HCT116 (cell line): ENCODE measurements around the gene PDCL3. TPM values are rescaled to one million over a fixed set of nuclear protein-coding genes. Genes with fewer than 3 reads are reported as not detected.

Source experiments
- ATAC-seq: fragments of 200-7000 bp; cut with Tn5 transposase; 2 replicates; pipeline ENCODE4 v1.9.1; 2020; ENCODE audit warnings: mild to moderate bottlenecking, moderate library complexity
- BruUV-seq: library from RNA; stranded (reverse); fragments of 400-500 nt; replicated peaks from 2 replicates; lab custom pipeline; 2021; lab: Mats Ljungman, UMichigan
- CTCF ChIA-PET: fragments of 300-600 bp; sonication (Branson Sonifier 250); formaldehyde crosslinking; loops from one replicate; lab custom pipeline; 2021; ENCODE audit warnings: antibody characterized with exemption; lab: Charles Lee
- POLR2A ChIA-PET: fragments of 300-600, 350-600 bp; sonication (Branson Sonifier 250); formaldehyde crosslinking; loops from one replicate; lab custom pipeline; 2021; ENCODE audit warnings: antibody characterized with exemption; lab: Charles Lee
- RAD21 ChIA-PET, 2 experiments: fragments of 300-600 bp; sonication (Branson Sonifier 250); formaldehyde crosslinking; loops; one replicate each; lab custom pipeline; 2023; ENCODE audit warnings: low total read pairs in 2 of 2; ENCODE audit not compliant: uncharacterized antibody in 2 of 2, unreplicated experiment in 2 of 2, low non-redundant PET in 1 of 2; lab: Charles Lee
- DNase-seq: peaks from one replicate; pipeline ENCODE4 v3.0.0-alpha.2; 2010; ENCODE audit warnings: low read depth, low spot score
- H2AFZ ChIP-seq: fragments of 200-600 bp; shearing (Covaris generic), sonication (generic); 2 replicates; pipeline ENCODE4 v1.6.1; 2017; ENCODE audit warnings: low read depth, mixed run types, mixed read lengths, antibody characterized with exemption, low read length; ENCODE audit not compliant: poor library complexity, severe bottlenecking
- H3K27ac ChIP-seq: 2 replicates; pipeline ENCODE4 v1.5.1; 2012; ENCODE audit warnings: low read depth, low read length
- H3K27me3 ChIP-seq: fragments of 200-600 bp; sonication (generic); 2 replicates; pipeline ENCODE4 v1.6.1; 2016; ENCODE audit warnings: mixed run types, low read length, mixed read lengths; ENCODE audit not compliant: insufficient read depth
- H3K36me3 ChIP-seq, 2 experiments: fragments of 200-500 bp in 1 of 2; fragments of 200-600 bp in 1 of 2; sonication (Bioruptor generic) in 1 of 2; sonication (generic) in 1 of 2; 2 replicates each; pipeline versions ENCODE4 v1.5.1 to v1.6.1; 2014 to 2016; ENCODE audit warnings: low read length in 2 of 2, inconsistent platforms in 1 of 2, mixed read lengths in 1 of 2, mixed run types in 1 of 2; ENCODE audit not compliant: insufficient read depth in 2 of 2, control insufficient read depth in 1 of 2
- H3K4me1 ChIP-seq, 2 experiments: fragments of 200-600 bp in 1 of 2; sonication (generic) in 1 of 2; 2 replicates each; pipeline versions ENCODE4 v1.5.1 to v1.6.1; 2012 to 2017; ENCODE audit warnings: low read length in 2 of 2, inconsistent platforms in 1 of 2, mild to moderate bottlenecking in 1 of 2, mixed read lengths in 1 of 2, mixed run types in 1 of 2, moderate library complexity in 1 of 2; ENCODE audit not compliant: insufficient read depth in 2 of 2, control insufficient read depth in 1 of 2
- H3K4me2 ChIP-seq: fragments of 200-600 bp; sonication (generic); 2 replicates; pipeline ENCODE4 v1.6.1; 2017; ENCODE audit warnings: mixed run types, low read length, mixed read lengths
- H3K4me3 ChIP-seq, 2 experiments: fragments of 200-600 bp in 1 of 2; sonication (generic) in 1 of 2; replicated peaks in 1 of 2; 2 replicates each; pipeline ENCODE4 v1.5.1; 2011 to 2016; ENCODE audit warnings: low read length in 2 of 2, control low read depth in 1 of 2, low read depth in 1 of 2, mild to moderate bottlenecking in 1 of 2, mixed read lengths in 1 of 2, mixed run types in 1 of 2
- H3K79me2 ChIP-seq: fragments of 200-600 bp; sonication (generic); 2 replicates; pipeline ENCODE4 v1.6.1; 2017; ENCODE audit warnings: mild to moderate bottlenecking, mixed run types, low read length, moderate library complexity, mixed read lengths; ENCODE audit not compliant: insufficient read depth
- H3K9ac ChIP-seq: fragments of 200-600 bp; sonication (generic); 2 replicates; pipeline ENCODE4 v1.6.1; 2016; ENCODE audit warnings: low read length, mixed read lengths
- H3K9me2 ChIP-seq: fragments of 200-600 bp; sonication (generic), shearing (Covaris generic); 2 replicates; pipeline ENCODE4 v1.6.1; 2017; ENCODE audit warnings: mixed run types, mild to moderate bottlenecking, moderate library complexity; ENCODE audit not compliant: insufficient read depth
- H3K9me3 ChIP-seq, 2 experiments: fragments of 200-500 bp in 1 of 2; fragments of 200-600 bp in 1 of 2; sonication (Bioruptor generic) in 1 of 2; sonication (generic) in 1 of 2; 2 replicates each; pipeline ENCODE4 v1.6.1; 2014 to 2017; ENCODE audit warnings: low read length in 2 of 2, mixed read lengths in 2 of 2, inconsistent platforms in 1 of 2, low read depth in 1 of 2, mild to moderate bottlenecking in 1 of 2, mixed run types in 1 of 2, moderate library complexity in 1 of 2; ENCODE audit not compliant: control insufficient read depth in 1 of 2, insufficient read depth in 1 of 2
- H4K20me1 ChIP-seq: fragments of 200-600 bp; sonication (generic), shearing (Covaris generic); 2 replicates; pipeline ENCODE4 v1.6.1; 2017; ENCODE audit warnings: mixed run types, mild to moderate bottlenecking, moderate library complexity; ENCODE audit not compliant: insufficient read depth
- CBX3 ChIP-seq: IDR thresholded peaks from 2 replicates; pipeline ENCODE4 v1.6.1; 2012; ENCODE audit warnings: low read depth
- CEBPB ChIP-seq: IDR thresholded peaks from 2 replicates; pipeline ENCODE4 v1.6.1; 2012; ENCODE audit warnings: low read depth
- EGR1 ChIP-seq: IDR thresholded peaks from 2 replicates; pipeline ENCODE4 v1.6.1; 2012; ENCODE audit warnings: low read depth
- JUND ChIP-seq: IDR thresholded peaks from 2 replicates; pipeline ENCODE4 v1.6.1; 2012
- POLR2A ChIP-seq: IDR thresholded peaks from 2 replicates; pipeline ENCODE4 v1.7.0; 2011; ENCODE audit warnings: borderline replicate concordance; ENCODE audit not compliant: insufficient read depth, insufficient read length; ENCODE audit errors: extremely low read depth
- POLR2AphosphoS5 ChIP-seq: IDR thresholded peaks from 2 replicates; pipeline ENCODE4 v1.6.1; 2011; ENCODE audit warnings: mild to moderate bottlenecking, low read depth, low read length, moderate library complexity
- RAD21 ChIP-seq: IDR thresholded peaks from 2 replicates; pipeline ENCODE4 v1.6.1; 2012; ENCODE audit warnings: low read depth, mild to moderate bottlenecking
- SIN3A ChIP-seq: IDR thresholded peaks from 2 replicates; pipeline ENCODE4 v1.6.1; 2012; ENCODE audit warnings: low read depth
- SP1 ChIP-seq: IDR thresholded peaks from 2 replicates; pipeline ENCODE4 v1.6.1; 2012; ENCODE audit warnings: low read depth
- SRF ChIP-seq: IDR thresholded peaks from 2 replicates; pipeline ENCODE4 v1.6.1; 2012; ENCODE audit warnings: low read depth
- TCF7L2 ChIP-seq: IDR thresholded peaks from 2 replicates; pipeline ENCODE4 v1.7.0; 2011; ENCODE audit warnings: borderline replicate concordance, inconsistent platforms; ENCODE audit not compliant: insufficient read depth, insufficient read length; ENCODE audit errors: extremely low read depth
- YY1 ChIP-seq: IDR thresholded peaks from 2 replicates; pipeline ENCODE4 v1.6.1; 2011; ENCODE audit warnings: low read length, low read depth, moderate library complexity, mild to moderate bottlenecking; ENCODE audit not compliant: insufficient replicate concordance; ENCODE audit errors: extremely low read depth
- ZFX ChIP-seq: fragments of 450-650 bp; IDR thresholded peaks from 2 replicates; pipeline ENCODE4 v1.6.1; 2017
- ZNF274 ChIP-seq: fragments of 200-500 bp; sonication (Bioruptor generic); IDR thresholded peaks from 2 replicates; pipeline ENCODE4 v1.6.1; 2014; ENCODE audit warnings: mild to moderate bottlenecking, low read depth, low read length, inconsistent platforms
- intact Hi-C: fragments of 100-400 bp; cut with micrococcal nuclease; formaldehyde crosslinking; loops from 2 replicates; pipeline ENCODE4 v1.10.0; 2022
- total RNA-seq: library from RNA; stranded (reverse); gene quantifications from one replicate; pipeline ENCODE4 v1.2.1, GENCODE V29; 2021; ENCODE audit not compliant: unreplicated experiment
- TF ChIP-seq, protein P1 (sequence below): IDR thresholded peaks from 2 replicates; pipeline ENCODE4 v1.6.1; 2011; ENCODE audit warnings: mild to moderate bottlenecking, low read length, moderate library complexity; ENCODE audit not compliant: insufficient replicate concordance; ENCODE audit errors: extremely low read depth
- TF ChIP-seq, protein P2 (sequence below): IDR thresholded peaks from 2 replicates; pipeline ENCODE4 v1.6.1; 2012; ENCODE audit warnings: low read depth
- TF ChIP-seq, protein P3 (sequence below): IDR thresholded peaks from 2 replicates; pipeline ENCODE4 v1.6.1; 2012

The PDCL3 gene
- total RNA-seq, 1 experiment from 2014 or later, result 26.3 TPM

DNA sequence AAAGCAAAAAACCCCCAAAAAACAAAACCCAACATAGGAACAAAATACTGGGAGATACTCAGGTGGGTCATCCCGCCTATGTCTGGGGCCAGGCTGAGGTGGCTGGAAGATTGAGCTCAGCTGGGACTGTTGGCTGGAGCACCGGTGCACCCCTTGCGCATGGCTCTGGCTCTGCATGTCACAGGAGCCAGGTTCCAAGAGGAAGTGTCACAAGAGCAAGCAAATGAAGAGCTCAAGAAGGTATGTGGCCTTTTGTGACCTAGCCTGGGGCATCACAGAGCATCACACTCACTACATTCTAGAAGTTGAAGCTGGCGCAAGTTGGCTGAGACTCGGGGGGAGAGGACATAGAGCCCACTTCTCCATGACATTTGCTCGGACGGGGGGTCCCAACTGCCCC, 40.6 kb downstream of the PDCL3 start:
- no peak for DNase-seq
- intact Hi-C loops, result loop anchor here (10.0 kb wide), 1 partner anchor 601 kb away; no protein-coding TSS in a partner anchor
- POLR2A ChIA-PET, result interaction anchor here (0.7 kb wide), 1 partner anchor 45 kb away, joined by 5 read pairs; no protein-coding TSS in a partner anchor

More for the DNA sequence above, 40.6 kb downstream of the PDCL3 start:
- Histone ChIP-seq H3K9ac (no peak overlapping the region), H3K27ac (no peak overlapping the region), H3K36me3 (no peaks in the 10 kb centered on the region), H3K79me2 (no peaks in the 10 kb centered on the region), H3K4me1 (peaks cover 0 to 17% of the 10 kb centered on the region in 2 experiments; a peak in 1 of 4 replicates), H3K9me2 (no peaks in the 10 kb centered on the region), H2AFZ (no peak overlapping the region), H4K20me1 (no peaks in the 10 kb centered on the region), H3K4me3 (no peak overlapping the region), H3K9me3 (no peaks in the 10 kb centered on the region), H3K27me3 (no peaks in the 10 kb centered on the region), H3K4me2 (no peak overlapping the region)
- RAD21 ChIA-PET, result no interaction called here
- BruUV-seq, result no TSS peak
- no peak for ATAC-seq
- TF ChIP-seq POLR2AphosphoS5 (no peak), ZNF274 (no peak), SRF (no peak), CBX3 (no peak), JUND (no peak), RAD21 (no peak), SP1 (no peak), SIN3A (no peak), EGR1 (no peak), POLR2A (no peak), CEBPB (no peak), YY1 (no peak), TCF7L2 (no peak), ZFX (no peak)
- TF ChIP-seq, protein P1, sequence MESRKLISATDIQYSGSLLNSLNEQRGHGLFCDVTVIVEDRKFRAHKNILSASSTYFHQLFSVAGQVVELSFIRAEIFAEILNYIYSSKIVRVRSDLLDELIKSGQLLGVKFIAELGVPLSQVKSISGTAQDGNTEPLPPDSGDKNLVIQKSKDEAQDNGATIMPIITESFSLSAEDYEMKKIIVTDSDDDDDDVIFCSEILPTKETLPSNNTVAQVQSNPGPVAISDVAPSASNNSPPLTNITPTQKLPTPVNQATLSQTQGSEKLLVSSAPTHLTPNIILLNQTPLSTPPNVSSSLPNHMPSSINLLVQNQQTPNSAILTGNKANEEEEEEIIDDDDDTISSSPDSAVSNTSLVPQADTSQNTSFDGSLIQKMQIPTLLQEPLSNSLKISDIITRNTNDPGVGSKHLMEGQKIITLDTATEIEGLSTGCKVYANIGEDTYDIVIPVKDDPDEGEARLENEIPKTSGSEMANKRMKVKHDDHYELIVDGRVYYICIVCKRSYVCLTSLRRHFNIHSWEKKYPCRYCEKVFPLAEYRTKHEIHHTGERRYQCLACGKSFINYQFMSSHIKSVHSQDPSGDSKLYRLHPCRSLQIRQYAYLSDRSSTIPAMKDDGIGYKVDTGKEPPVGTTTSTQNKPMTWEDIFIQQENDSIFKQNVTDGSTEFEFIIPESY, result no peak
- TF ChIP-seq, protein P2, sequence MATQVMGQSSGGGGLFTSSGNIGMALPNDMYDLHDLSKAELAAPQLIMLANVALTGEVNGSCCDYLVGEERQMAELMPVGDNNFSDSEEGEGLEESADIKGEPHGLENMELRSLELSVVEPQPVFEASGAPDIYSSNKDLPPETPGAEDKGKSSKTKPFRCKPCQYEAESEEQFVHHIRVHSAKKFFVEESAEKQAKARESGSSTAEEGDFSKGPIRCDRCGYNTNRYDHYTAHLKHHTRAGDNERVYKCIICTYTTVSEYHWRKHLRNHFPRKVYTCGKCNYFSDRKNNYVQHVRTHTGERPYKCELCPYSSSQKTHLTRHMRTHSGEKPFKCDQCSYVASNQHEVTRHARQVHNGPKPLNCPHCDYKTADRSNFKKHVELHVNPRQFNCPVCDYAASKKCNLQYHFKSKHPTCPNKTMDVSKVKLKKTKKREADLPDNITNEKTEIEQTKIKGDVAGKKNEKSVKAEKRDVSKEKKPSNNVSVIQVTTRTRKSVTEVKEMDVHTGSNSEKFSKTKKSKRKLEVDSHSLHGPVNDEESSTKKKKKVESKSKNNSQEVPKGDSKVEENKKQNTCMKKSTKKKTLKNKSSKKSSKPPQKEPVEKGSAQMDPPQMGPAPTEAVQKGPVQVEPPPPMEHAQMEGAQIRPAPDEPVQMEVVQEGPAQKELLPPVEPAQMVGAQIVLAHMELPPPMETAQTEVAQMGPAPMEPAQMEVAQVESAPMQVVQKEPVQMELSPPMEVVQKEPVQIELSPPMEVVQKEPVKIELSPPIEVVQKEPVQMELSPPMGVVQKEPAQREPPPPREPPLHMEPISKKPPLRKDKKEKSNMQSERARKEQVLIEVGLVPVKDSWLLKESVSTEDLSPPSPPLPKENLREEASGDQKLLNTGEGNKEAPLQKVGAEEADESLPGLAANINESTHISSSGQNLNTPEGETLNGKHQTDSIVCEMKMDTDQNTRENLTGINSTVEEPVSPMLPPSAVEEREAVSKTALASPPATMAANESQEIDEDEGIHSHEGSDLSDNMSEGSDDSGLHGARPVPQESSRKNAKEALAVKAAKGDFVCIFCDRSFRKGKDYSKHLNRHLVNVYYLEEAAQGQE, result no peak
- TF ChIP-seq, protein P3, sequence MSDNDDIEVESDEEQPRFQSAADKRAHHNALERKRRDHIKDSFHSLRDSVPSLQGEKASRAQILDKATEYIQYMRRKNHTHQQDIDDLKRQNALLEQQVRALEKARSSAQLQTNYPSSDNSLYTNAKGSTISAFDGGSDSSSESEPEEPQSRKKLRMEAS, result no peak
- CTCF ChIA-PET, result interaction anchor here (0.7 kb wide), 1 partner anchor 101 kb away, joined by 4 read pairs; no protein-coding TSS in a partner anchor
